ENCODE results near the gene ADAMTS19. TPM values are rescaled to one million over a fixed set of nuclear protein-coding genes. Genes with fewer than 3 reads are reported as not detected.

ADAMTS19 gene
- total and polyA plus RNA-seq, 2 of the 8 experiments (the other 6 are each of a cell fraction or from before 2014, with no cell fraction given): 17.3 to 28.8 TPM

DNA sequence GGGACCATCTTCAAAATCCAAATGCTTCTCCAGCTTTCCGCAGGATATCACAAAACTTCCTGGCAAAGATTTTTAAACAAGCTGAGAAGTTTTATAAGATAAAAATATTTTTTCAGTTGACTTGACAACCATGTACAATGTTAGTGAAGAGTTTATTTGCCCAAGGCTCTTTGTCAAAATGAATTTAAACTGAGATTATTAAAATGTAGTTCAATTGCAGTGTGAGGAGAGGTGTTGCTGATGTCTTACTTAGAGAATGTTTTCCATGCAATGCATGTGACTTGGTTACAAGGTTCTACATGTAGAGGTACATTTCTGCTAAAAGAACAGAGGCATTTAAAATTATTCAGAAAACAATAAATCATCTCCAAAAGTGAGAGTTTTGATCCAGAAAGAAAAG is 156.4 kb downstream of the ADAMTS19 start (continued):
- TF ChIP-seq BACH1 (IDR thresholded peaks at IDR 0.05; ENCODE audit: low read length) (no peak), GABPA (IDR thresholded peaks at IDR 0.05; ENCODE audit: borderline replicate concordance, insufficient read depth, low read length) (no peak), NANOG (IDR thresholded peaks at IDR 0.05; ENCODE audit: insufficient read depth, low read depth, low read length, poor library complexity, severe bottlenecking) (no peak), JUN (IDR thresholded peaks at IDR 0.05; ENCODE audit: low read depth, low read length) (no peak), CBX8 (IDR thresholded peaks at IDR 0.05; ENCODE audit: borderline replicate concordance, low read depth, low read length) (no peak)
